SK-N-SH (cell line): ENCODE data around the gene COL23A1.

Source experiments
- CTCF ChIP-seq: fragments of 200-600 bp; sonication (generic); IDR thresholded peaks from 2 replicates; pipeline ENCODE4 v1.6.1; 2017; ENCODE audit warnings: antibody characterized with exemption, mild to moderate bottlenecking, moderate library complexity
- EP300 ChIP-seq, 2 experiments: IDR thresholded peaks; 2 replicates each; pipeline versions ENCODE4 v1.4.0 to v1.6.1; 2012; ENCODE audit warnings: borderline replicate concordance in 1 of 2, low read depth in 1 of 2, low read length in 1 of 2
- EZH2phosphoT487 ChIP-seq: fragments of 200-600 bp; sonication (generic); IDR thresholded peaks from 2 replicates; pipeline ENCODE4 v1.6.1; 2017; ENCODE audit warnings: low read depth, mixed run types, mild to moderate bottlenecking, antibody characterized with exemption, moderate library complexity, borderline replicate concordance
- FOXJ3 ChIP-seq: sonication (generic); formaldehyde crosslinking; IDR thresholded peaks from 2 replicates; pipeline ENCODE4 v1.5.1; 2020; ENCODE audit warnings: mild to moderate bottlenecking, missing genetic modification reagents
- JUND ChIP-seq: IDR thresholded peaks from 2 replicates; pipeline ENCODE4 v1.4.0; 2012
- MAX ChIP-seq: IDR thresholded peaks from 2 replicates; pipeline ENCODE4 v1.4.0; 2012; ENCODE audit warnings: low read depth
- NFIC ChIP-seq: IDR thresholded peaks from 2 replicates; pipeline ENCODE4 v1.4.0; 2012; ENCODE audit warnings: borderline replicate concordance
- POLR2AphosphoS5 ChIP-seq: IDR thresholded peaks from 2 replicates; pipeline ENCODE4 v1.6.1; 2012; ENCODE audit warnings: low read depth, low read length
- RAD21 ChIP-seq: IDR thresholded peaks from 2 replicates; pipeline ENCODE4 v1.6.1; 2012; ENCODE audit warnings: mild to moderate bottlenecking, low read length
- RCOR1 ChIP-seq: fragments of 150-350 bp; IDR thresholded peaks from 2 replicates; pipeline ENCODE4 v1.6.1; 2017; ENCODE audit warnings: antibody characterized with exemption, low read length
- RFX5 ChIP-seq: IDR thresholded peaks from 2 replicates; pipeline ENCODE4 v1.6.1; 2012; ENCODE audit warnings: mild to moderate bottlenecking, improper control_type of control experiment, low read length
- TAF1 ChIP-seq: IDR thresholded peaks from 2 replicates; pipeline ENCODE4 v1.6.1; 2012; ENCODE audit warnings: low read depth, mild to moderate bottlenecking, low read length, moderate library complexity, borderline replicate concordance
- USF2 ChIP-seq: fragments of 150-350 bp; IDR thresholded peaks from 2 replicates; pipeline ENCODE4 v1.6.1; 2017; ENCODE audit warnings: antibody characterized with exemption, low read length, low read depth, borderline replicate concordance

- TF ChIP-seq USF2 (no peak), POLR2AphosphoS5 (no peak), CTCF (no peak), RFX5 (no peak), FOXJ3 (CRISPR knock-in tag) (no peak), JUND (no peak), RAD21 (no peak), EZH2phosphoT487 (no peak), MAX (no peak), TAF1 (no peak), NFIC (no peak), RCOR1 (no peak), EP300 (IDR thresholded peaks at IDR 0.05; ENCODE audit: borderline replicate concordance in 1 of 2, low read depth in 1 of 2, low read length in 1 of 2) (no peak)
These were observed 316.3 kb downstream of the COL23A1 start for GRCh38 chr5:178273665-178274541.
